CD4-positive, alpha-beta T cell (primary cell): ENCODE results near the gene TUT7. TPM values are rescaled to one million over a fixed set of nuclear protein-coding genes. Genes with fewer than 3 reads are reported as not detected.
"Not testable (repeated sequence)": the region's sequence is repeated elsewhere in the genome, so short reads cannot be mapped to it uniquely, and the experiment has no call there.

Source experiments
- ATAC-seq: fragments of 200-7000 bp; cut with Tn5 transposase; one replicate; pipeline ENCODE4 v1.10.0; 2022; ENCODE audit warnings: mild to moderate bottlenecking; ENCODE audit not compliant: poor library complexity
- CTCF ChIA-PET: fragments of 350-600 bp; sonication (Branson Sonifier 250); formaldehyde crosslinking; loops from one replicate; lab custom pipeline; 2021; ENCODE audit warnings: antibody characterized with exemption, inconsistent platforms; lab: Charles Lee
- POLR2A ChIA-PET: fragments of 350-600 bp; sonication (Branson Sonifier 250); formaldehyde crosslinking; loops from one replicate; lab custom pipeline; 2021; ENCODE audit warnings: antibody characterized with exemption, inconsistent platforms; lab: Charles Lee
- DNase-seq, 14 experiments: peaks; one replicate each; pipeline ENCODE4 v3.0.0-alpha.2; 2013 to 2020; ENCODE audit warnings: mixed read lengths in 2 of 14
- H3K27ac ChIP-seq, 2 donors: one replicate each; pipeline versions ENCODE4 v1.5.1 to v1.7.0; 2013; ENCODE audit warnings: low read length in 2 of 2, low read depth in 1 of 2, mild to moderate bottlenecking in 1 of 2
- H3K27me3 ChIP-seq, 2 experiments: 1 replicate in 1 of 2; 2 replicates in 1 of 2; pipeline versions ENCODE4 v1.6.1 to v1.7.0; 2013; ENCODE audit warnings: low read length in 2 of 2, control low read depth in 1 of 2, mild to moderate bottlenecking in 1 of 2, moderate library complexity in 1 of 2; ENCODE audit not compliant: insufficient read depth in 2 of 2, control insufficient read depth in 1 of 2
- H3K36me3 ChIP-seq: one replicate; pipeline ENCODE4 v1.6.1; 2013; ENCODE audit warnings: low read length, control low read depth; ENCODE audit not compliant: insufficient read depth
- H3K4me1 ChIP-seq: one replicate; pipeline ENCODE4 v1.6.1; 2013; ENCODE audit warnings: low read length, control low read depth; ENCODE audit not compliant: insufficient read depth
- H3K4me3 ChIP-seq: one replicate; pipeline ENCODE4 v1.5.1; 2013; ENCODE audit warnings: mild to moderate bottlenecking, low read length, moderate library complexity
- H3K9me3 ChIP-seq, 2 experiments: 1 replicate in 1 of 2; 2 replicates in 1 of 2; pipeline versions ENCODE4 v1.6.1 to v1.7.0; 2013; ENCODE audit warnings: low read length in 2 of 2, mild to moderate bottlenecking in 2 of 2, control low read depth in 1 of 2, moderate library complexity in 1 of 2; ENCODE audit not compliant: control insufficient read depth in 1 of 2, insufficient read depth in 1 of 2
- H3K27ac Mint-ChIP-seq: one replicate; pipeline ENCODE4 v1.8.0; 2020; ENCODE audit warnings: mixed read lengths
- H3K27me3 Mint-ChIP-seq: one replicate; pipeline ENCODE4 v1.8.0; 2021; ENCODE audit warnings: mixed read lengths
- H3K36me3 Mint-ChIP-seq: one replicate; pipeline ENCODE4 v1.8.0; 2021; ENCODE audit warnings: low read depth, mixed read lengths
- H3K4me1 Mint-ChIP-seq: one replicate; pipeline ENCODE4 v1.8.0; 2021; ENCODE audit warnings: low read depth, mixed read lengths
- H3K4me3 Mint-ChIP-seq: one replicate; pipeline ENCODE4 v1.8.0; 2020; ENCODE audit warnings: mild to moderate bottlenecking, mixed read lengths
- H3K9me3 Mint-ChIP-seq: one replicate; pipeline ENCODE4 v1.8.0; 2020; ENCODE audit warnings: mixed read lengths
- CTCF ChIP-seq: fragments of 200-600 bp; IDR thresholded peaks from one replicate; pipeline ENCODE4 v1.8.0; 2022; ENCODE audit warnings: antibody characterized with exemption, mild to moderate bottlenecking
- intact Hi-C, 2 experiments: fragments of 100-400 bp; cut with DNase I in 1 of 2; cut with micrococcal nuclease in 1 of 2; formaldehyde crosslinking; loops; one replicate each; pipeline versions ENCODE4 v1.15.1 to v1.9.0; 2023 to 2025; cut with DNase I, micrococcal nuclease
- total RNA-seq, 174 experiments: library from RNA in 2 of 174; stranded (reverse) in 2 of 174; gene quantifications; one replicate each; pipeline ENCODE4 v1.2.3 and lab custom pipeline; 2021 to 2026

The TUT7 gene
- total RNA-seq, 2 experiments from 2014 or later, result 51.9 to 53.8 TPM

- no peak overlapping the region for H3K4me3 ChIP-seq
- no peak overlapping the region for H3K27ac ChIP-seq
- H3K27me3 Mint-ChIP-seq, result no peaks in the 10 kb centered on the region
- H3K36me3 Mint-ChIP-seq, result peaks cover 99% of the 10 kb centered on the region
- H3K4me3 Mint-ChIP-seq, result no peak overlapping the region
- CTCF ChIA-PET, result interaction anchor here (0.9 to 1.2 kb wide), 2 partner anchors 11 to 21 kb away, joined by 3 read pairs; no protein-coding TSS in a partner anchor
- no peak for TF ChIP-seq CTCF
- no peaks in the 10 kb centered on the region for H3K9me3 ChIP-seq
- no peaks in the 10 kb centered on the region for H3K4me1 ChIP-seq
- ATAC-seq, result no peak
- DNase-seq, result no peak
- intact Hi-C loops, result loop anchor here in 1 of 2 experiments (5.0 kb wide), 1 partner anchor 34 kb away; no protein-coding TSS in a partner anchor
- H3K27ac Mint-ChIP-seq, result no peak overlapping the region
- peaks cover 98% of the 10 kb centered on the region for H3K36me3 ChIP-seq
- H3K9me3 Mint-ChIP-seq, result no peaks in the 10 kb centered on the region
- H3K27me3 ChIP-seq, result no peaks in the 10 kb centered on the region
- POLR2A ChIA-PET, result no interaction called here
- no peaks in the 10 kb centered on the region for H3K4me1 Mint-ChIP-seq
Observed at GRCh38 chr9:86321373-86321772, 32.8 kb downstream of the TUT7 start.

- H3K36me3 Mint-ChIP-seq, result peaks cover 99% of the 10 kb centered on the region
- H3K27ac Mint-ChIP-seq, result no peak overlapping the region
- CTCF ChIA-PET, result no interaction called here
- intact Hi-C loops, result no loop called here
- H3K27me3 ChIP-seq, result no peaks in the 10 kb centered on the region
- TF ChIP-seq CTCF, result no peak
- no peaks in the 10 kb centered on the region for H3K4me1 Mint-ChIP-seq
- ATAC-seq (no peak), DNase-seq (no peak)
- no peak overlapping the region for H3K27ac ChIP-seq
- H3K4me1 ChIP-seq, result no peaks in the 10 kb centered on the region
- H3K9me3 ChIP-seq, result no peaks in the 10 kb centered on the region
- H3K36me3 ChIP-seq, result peaks cover 96% of the 10 kb centered on the region
- POLR2A ChIA-PET, result no interaction called here
- H3K9me3 Mint-ChIP-seq, result no peaks in the 10 kb centered on the region
- H3K4me3 ChIP-seq, result no peak overlapping the region
- H3K27me3 Mint-ChIP-seq, result no peaks in the 10 kb centered on the region
- no peak overlapping the region for H3K4me3 Mint-ChIP-seq
Observed at GRCh38 chr9:86318187-86318586, 36.0 kb downstream of the TUT7 start.

- no peak for ATAC-seq
- Histone ChIP-seq H3K4me3 (no peak overlapping the region), H3K27me3 (no peaks in the 10 kb centered on the region), H3K4me1 (no peaks in the 10 kb centered on the region), H3K9me3 (no peaks in the 10 kb centered on the region), H3K36me3 (peaks cover 83% of the 10 kb centered on the region), H3K27ac (no peak overlapping the region)
- no peak overlapping the region for H3K4me3 Mint-ChIP-seq
- no peaks in the 10 kb centered on the region for H3K27me3 Mint-ChIP-seq
- no peak for TF ChIP-seq CTCF
- no peak for DNase-seq
- peak overlapping the region; percentile 0 for H3K27ac Mint-ChIP-seq
- intact Hi-C loops, result no loop called here
- ChIA-PET POLR2A (interaction anchor here (1.9 kb wide), 1 partner anchor 33 kb away, joined by 5 read pairs; the partner anchor contains the start of gene ISCA1), CTCF (no interaction called here)
- H3K4me1 Mint-ChIP-seq, result no peaks in the 10 kb centered on the region
- H3K36me3 Mint-ChIP-seq, result peaks cover 93% of the 10 kb centered on the region
- peaks cover 3% of the 10 kb centered on the region for H3K9me3 Mint-ChIP-seq
Observed at GRCh38 chr9:86315078-86315477, 39.1 kb downstream of the TUT7 start.

- CTCF ChIA-PET, result interaction anchor here (1.1 kb wide), 1 partner anchor 36 kb away, joined by 3 read pairs; no protein-coding TSS in a partner anchor
- peaks cover 91% of the 10 kb centered on the region for H3K36me3 Mint-ChIP-seq
Observed at GRCh38 chr9:86312959-86313358, 41.3 kb downstream of the TUT7 start.

More at GRCh38 chr9:86312959-86313358, 41.3 kb downstream of the TUT7 start:
- H3K9me3 ChIP-seq, intact Hi-C loops, H3K4me1 Mint-ChIP-seq, H3K4me1 ChIP-seq, H3K4me3 ChIP-seq, H3K27me3 ChIP-seq, H3K27me3 Mint-ChIP-seq, H3K4me3 Mint-ChIP-seq, H3K27ac Mint-ChIP-seq, H3K27ac ChIP-seq, H3K9me3 Mint-ChIP-seq, ATAC-seq, DNase-seq: not testable (repeated sequence)
- peaks cover 83% of the 10 kb centered on the region for H3K36me3 ChIP-seq
- POLR2A ChIA-PET, result interaction anchor here (1.9 kb wide), 1 partner anchor 30 kb away, joined by 5 read pairs; the partner anchor contains the start of gene ISCA1
